Activated CD8-positive, alpha-beta memory T cell treated with anti-CD3 and anti-CD28 coated beads, Interleukin-2, amount 50 U/mL, for 1 hour (primary cell): ENCODE results near the gene HMCN2.

Source experiments
- DNase-seq: peaks from one replicate; pipeline ENCODE4 v3.0.0-alpha.2; 2020; ENCODE audit errors: extremely low read depth

The HMCN2 gene

DNA sequence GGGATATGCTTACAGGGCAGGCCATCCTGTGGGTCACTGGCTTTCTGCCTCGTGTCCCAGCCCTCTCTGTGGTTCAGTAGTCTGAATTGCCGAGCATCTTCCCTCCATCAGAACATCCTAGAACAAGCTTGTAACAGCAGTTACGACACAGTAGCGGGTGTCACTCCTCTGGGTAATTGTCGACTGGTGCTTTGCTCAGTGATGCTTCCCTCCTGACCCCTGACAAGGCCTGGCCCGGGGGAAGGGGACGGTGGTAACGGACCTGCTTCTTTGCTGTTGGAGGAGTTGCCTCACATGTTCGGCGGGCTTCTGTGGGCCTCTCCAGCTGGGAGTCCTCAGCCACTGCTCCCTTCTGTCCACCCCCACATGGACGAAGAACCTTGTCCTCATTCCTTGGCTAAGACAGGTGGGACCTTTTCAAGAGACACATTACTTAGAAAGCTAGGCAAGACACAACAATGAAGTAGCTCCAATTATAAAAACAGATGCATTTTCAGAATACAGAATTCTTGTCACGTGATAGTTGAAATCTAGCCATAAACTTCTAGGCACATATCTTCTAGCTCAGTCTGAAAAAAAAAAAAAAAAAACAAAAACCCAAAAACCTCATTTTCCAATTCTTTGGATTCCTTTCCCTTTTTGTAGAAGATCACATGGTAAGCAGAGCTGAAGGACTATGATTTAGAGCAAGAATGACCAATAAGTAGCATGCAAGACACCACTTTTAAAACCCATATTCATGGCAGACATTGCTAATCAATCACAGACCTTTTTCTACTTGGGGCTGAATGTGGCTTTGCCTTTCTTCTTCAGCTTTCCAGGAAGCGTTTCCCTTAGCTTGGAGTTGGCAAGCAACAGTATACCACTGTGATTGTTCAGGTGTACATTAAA lies 25.0 kb downstream of the HMCN2 start:
- DNase-seq, result no peak

GRCh38 chr9:130291474-130291873 lies 25.9 kb downstream of the HMCN2 start:
- no peak for DNase-seq

GRCh38 chr9:130292106-130292505 lies 26.5 kb downstream of the HMCN2 start:
- no peak for DNase-seq

DNA sequence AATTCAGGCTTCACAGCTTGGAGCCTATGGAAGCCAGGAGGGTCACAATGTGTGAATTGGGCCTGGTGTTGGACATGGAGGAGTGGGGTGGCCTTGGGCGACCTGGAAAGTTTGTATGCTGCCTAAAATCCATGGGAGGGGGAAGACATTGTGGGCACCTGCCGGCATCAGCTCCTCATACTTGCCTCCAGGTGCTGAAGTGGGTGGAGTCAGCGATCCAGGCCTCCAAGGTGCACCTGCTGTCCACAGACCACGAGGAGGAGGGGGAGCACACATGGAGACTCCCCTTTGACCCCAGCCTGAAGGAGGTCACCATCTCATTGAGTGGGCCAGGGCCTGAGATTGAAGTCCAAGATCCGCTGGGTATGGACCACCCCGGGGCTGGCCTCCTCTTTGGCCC lies 29.1 kb downstream of the HMCN2 start:
- no peak for DNase-seq

GRCh38 chr9:130295431-130295830 lies 29.9 kb downstream of the HMCN2 start:
- DNase-seq, result no peak

DNA sequence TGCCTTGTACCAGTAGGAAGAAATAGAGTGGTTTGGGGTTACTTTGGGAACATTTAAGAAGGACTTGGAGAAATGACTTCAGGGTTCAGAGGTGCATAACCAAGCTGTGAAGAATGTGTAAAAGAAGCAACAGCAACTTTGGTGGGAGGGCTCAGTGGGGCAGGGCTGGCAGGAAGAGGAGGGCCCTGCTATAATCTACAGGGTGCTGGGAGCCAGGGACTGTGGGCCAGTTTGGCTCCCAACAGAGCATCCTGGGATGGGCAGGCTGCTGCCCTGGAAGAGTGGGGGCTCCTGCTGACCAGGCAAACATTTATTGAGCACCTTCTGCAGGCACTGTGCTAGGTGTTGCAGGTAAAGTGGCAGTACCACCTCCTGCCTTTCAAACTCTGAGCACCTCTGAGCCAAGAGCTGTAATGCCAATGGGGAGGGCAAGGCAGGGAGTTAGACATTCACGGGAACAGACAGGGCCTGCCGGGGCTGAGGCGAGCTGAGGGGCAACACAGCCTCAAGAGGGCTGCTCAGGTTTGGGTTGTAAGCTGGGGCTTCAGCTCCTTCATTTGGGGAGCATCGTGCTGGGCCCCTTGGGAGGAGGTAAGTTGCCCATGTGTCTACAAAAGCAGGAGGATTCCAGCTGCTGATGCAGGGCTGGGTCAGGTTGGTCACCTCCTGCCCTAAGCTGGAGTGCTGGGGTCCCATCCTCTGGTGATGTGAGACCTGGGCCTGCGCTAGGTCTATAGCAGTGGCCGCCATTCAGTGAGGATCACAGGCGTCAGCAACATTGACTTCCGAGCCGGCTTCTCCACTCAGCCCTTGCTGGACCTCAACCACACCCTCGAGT lies 30.6 kb downstream of the HMCN2 start:
- DNase-seq, result no peak

GRCh38 chr9:130296783-130297055 lies 31.2 kb downstream of the HMCN2 start:
- no peak for DNase-seq

DNA sequence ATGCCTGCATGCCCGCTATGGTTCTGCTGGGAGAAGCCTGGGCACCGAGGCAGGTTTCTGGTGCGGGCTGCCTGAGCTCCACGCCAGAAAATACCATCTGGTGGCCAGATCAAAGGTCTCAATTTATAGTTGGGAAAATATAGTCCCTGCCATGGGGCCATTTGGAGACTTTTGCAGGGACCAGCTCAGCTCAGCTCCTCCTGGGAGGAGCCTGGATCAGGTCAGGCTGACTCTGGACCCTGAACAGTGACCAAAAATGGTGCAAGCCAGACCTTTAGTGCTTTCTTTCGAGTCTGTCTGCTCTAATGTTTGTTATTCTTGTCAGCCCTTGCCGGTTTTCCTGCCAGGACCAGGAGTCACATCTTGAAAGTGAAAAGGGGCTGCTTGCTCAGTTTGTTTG lies 31.8 kb downstream of the HMCN2 start:
- DNase-seq, result no peak

GRCh38 chr9:130298662-130299279 lies 33.2 kb downstream of the HMCN2 start:
- no peak for DNase-seq

GRCh38 chr9:130299785-130300615 lies 34.4 kb downstream of the HMCN2 start:
- no peak for DNase-seq

DNA sequence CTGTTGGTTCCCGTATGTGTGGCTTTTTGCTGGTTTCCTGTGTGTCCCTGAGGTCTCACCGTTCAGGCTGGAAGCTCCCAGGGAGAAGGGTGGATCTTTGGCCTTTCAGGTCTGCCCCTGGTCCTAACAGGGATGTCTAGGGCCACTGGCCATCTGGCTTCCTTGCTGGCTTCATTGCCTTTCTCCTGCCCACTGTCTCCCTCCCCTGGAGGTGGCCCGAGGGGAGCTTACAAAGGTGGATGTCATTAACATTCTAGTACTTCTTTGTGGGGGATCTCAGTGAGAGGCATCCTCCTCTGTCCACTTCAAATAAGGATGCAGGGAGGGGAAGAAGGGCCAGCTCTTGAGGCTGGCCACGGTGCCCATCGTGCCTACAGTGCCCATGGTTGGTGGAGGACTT lies 35.2 kb downstream of the HMCN2 start:
- no peak for DNase-seq

GRCh38 chr9:130301483-130302286 lies 36.1 kb downstream of the HMCN2 start:
- no peak for DNase-seq

GRCh38 chr9:130302785-130303612 lies 37.4 kb downstream of the HMCN2 start:
- DNase-seq, result no peak

- DNase-seq, result no peak
Measured at GRCh38 chr9:130303613-130304055, 38.1 kb downstream of the HMCN2 start.

DNA sequence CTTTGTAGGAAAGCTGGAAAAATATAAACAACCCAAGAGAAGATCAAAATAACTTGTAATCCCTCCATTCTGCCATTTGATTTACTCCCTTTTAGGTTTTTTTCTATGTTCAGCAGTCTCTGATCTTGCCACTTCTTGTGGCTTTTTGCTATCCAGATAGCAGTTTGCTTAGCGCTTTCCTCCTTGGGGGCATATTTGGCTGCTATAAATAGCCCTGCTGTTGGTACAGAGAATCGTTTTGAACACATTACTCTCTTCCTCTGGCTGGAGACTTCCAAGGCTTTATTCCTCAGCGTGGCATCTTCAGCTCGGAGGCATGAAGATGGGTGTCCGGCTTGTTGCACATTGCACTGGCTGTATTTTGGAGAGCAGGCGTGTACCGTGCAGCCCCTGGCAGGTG lies 38.6 kb downstream of the HMCN2 start:
- no peak for DNase-seq

- DNase-seq, result no peak
Measured at GRCh38 chr9:130304643-130305042, 39.1 kb downstream of the HMCN2 start.

DNA sequence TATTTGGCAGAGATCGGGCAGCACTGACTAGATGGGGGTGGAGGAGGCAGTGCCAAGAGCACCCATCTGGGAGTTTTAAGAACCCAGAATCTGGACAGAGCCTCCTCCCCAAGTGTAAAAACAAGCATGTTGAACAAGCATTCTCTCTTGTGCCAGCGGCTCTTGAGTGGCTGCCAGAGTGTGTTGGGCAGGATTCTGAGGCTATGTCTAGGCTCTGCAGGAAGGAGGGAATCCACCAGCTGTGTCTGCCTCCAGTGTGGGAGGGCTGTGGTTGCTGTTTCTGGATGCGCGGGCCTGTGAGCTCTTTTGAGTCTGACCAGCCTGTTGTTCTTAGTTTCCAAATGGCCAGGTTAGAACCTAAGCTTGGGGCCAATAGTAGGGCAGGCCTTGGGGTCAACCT lies 39.8 kb downstream of the HMCN2 start:
- DNase-seq, result no peak

DNA sequence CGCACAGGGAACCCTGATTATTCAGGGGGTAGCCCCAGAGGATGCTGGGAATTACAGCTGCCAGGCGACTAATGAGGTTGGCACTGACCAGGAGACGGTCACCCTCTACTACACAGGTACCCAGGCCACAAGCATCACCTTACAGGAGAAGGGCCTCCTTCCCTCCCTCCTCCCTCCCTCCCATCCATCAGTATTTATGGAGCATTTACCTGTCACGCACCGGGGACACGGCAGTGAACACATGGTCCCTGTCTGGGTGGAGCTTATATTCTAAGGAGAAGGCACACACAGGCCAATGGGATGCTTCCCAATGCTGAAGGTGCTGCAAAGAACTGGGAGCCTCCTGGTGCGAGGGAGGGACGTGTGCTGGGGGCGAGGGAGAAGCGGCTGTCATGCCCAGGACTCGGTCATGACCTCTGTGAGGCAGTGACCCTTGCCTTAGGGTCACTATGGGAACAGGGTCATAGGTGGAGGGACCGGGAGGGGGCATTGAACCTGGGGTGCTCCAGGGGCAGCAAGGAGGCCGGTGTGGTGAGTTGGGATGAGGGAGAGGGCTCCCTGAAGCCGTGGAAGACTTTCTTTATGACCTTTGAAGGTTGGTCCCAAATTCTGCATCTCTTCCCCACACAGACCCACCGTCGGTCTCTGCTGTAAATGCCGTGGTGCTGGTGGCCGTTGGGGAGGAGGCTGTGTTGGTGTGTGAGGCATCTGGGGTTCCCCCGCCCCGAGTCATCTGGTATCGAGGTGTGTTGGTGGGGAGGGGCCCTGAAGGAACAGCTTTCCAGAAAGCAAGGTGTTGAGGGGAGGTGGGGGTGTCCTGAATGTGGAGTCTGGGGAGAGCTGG lies 41.5 kb downstream of the HMCN2 start:
- no peak for DNase-seq

DNA sequence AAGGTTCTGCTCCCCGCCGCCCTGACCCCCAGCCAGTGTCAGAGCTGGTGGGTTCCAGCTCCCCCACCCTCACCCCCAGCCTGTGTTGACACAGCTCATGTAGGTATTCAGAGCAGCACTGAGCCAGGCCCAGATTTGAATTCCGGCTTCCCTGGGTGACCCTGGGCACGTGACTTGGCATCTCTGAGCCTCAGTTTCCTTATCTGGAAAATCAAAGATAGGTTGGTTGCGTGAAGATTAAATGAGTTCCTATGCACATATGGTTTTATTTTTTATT lies 42.0 kb downstream of the HMCN2 start:
- DNase-seq, result no peak
